H9 (cell line): Measurements from ENCODE around the gene CISD3. TPM values are rescaled to one million over a fixed set of nuclear protein-coding genes. Genes with fewer than 3 reads are reported as not detected.

Source experiments
- DNase-seq: peaks from one replicate; pipeline ENCODE4 v3.0.0-alpha.2; 2017
- H2AFZ ChIP-seq: one replicate; pipeline ENCODE4 v1.6.1; 2013; ENCODE audit warnings: mild to moderate bottlenecking, low read length, control low read depth, moderate library complexity
- H2AK5ac ChIP-seq: 2 replicates; pipeline ENCODE4 v1.6.1; 2013; ENCODE audit warnings: low read length, control low read depth, mixed read lengths; ENCODE audit not compliant: insufficient read length
- H2BK120ac ChIP-seq: one replicate; pipeline ENCODE4 v1.6.1; 2013; ENCODE audit warnings: low read depth, mild to moderate bottlenecking, low read length, control low read depth, inconsistent platforms; ENCODE audit not compliant: poor library complexity, severe bottlenecking
- H2BK12ac ChIP-seq: 2 replicates; pipeline ENCODE4 v1.6.1; 2013; ENCODE audit warnings: low read length, control low read depth, mixed read lengths, low read depth; ENCODE audit not compliant: insufficient read length
- H2BK15ac ChIP-seq: 2 replicates; pipeline ENCODE4 v1.6.1; 2013; ENCODE audit warnings: low read depth, low read length, control low read depth
- H2BK20ac ChIP-seq: one replicate; pipeline ENCODE4 v1.6.1; 2013; ENCODE audit warnings: low read depth, mild to moderate bottlenecking, low read length, control low read depth, inconsistent platforms; ENCODE audit not compliant: poor library complexity, severe bottlenecking
- H2BK5ac ChIP-seq: 2 replicates; pipeline ENCODE4 v1.6.1; 2013; ENCODE audit warnings: low read length, control low read depth, mixed read lengths; ENCODE audit not compliant: insufficient read length
- H3K14ac ChIP-seq: 2 replicates; pipeline ENCODE4 v1.6.1; 2013; ENCODE audit warnings: low read length, control low read depth; ENCODE audit not compliant: insufficient read depth
- H3K18ac ChIP-seq: 2 replicates; pipeline ENCODE4 v1.6.1; 2013; ENCODE audit warnings: low read depth, mild to moderate bottlenecking, mixed read lengths, low read length, control low read depth; ENCODE audit not compliant: insufficient read length
- H3K23ac ChIP-seq: 2 replicates; pipeline ENCODE4 v1.6.1; 2013; ENCODE audit warnings: low read length, control low read depth, mixed read lengths, low read depth; ENCODE audit not compliant: insufficient read length
- H3K23me2 ChIP-seq: 2 replicates; pipeline ENCODE4 v1.6.1; 2013; ENCODE audit warnings: low read depth, mild to moderate bottlenecking, mixed read lengths, low read length, control low read depth; ENCODE audit not compliant: insufficient read length, poor library complexity, severe bottlenecking
- H3K27ac ChIP-seq: 2 replicates; pipeline ENCODE4 v1.5.1; 2013; ENCODE audit warnings: low read length, control low read depth, mixed read lengths, low read depth; ENCODE audit not compliant: insufficient read length
- H3K27me3 ChIP-seq: 2 replicates; pipeline ENCODE4 v1.6.1; 2013; ENCODE audit warnings: low read length, control low read depth, inconsistent platforms; ENCODE audit not compliant: insufficient read depth
- H3K4ac ChIP-seq: 2 replicates; pipeline ENCODE4 v1.6.1; 2013; ENCODE audit warnings: low read depth, mild to moderate bottlenecking, control low read depth, inconsistent platforms, low read length, moderate library complexity
- H3K4me1 ChIP-seq: 2 replicates; pipeline ENCODE4 v1.6.1; 2013; ENCODE audit warnings: low read length, control low read depth, inconsistent platforms; ENCODE audit not compliant: insufficient read depth
- H3K4me2 ChIP-seq: 2 replicates; pipeline ENCODE4 v1.6.1; 2013; ENCODE audit warnings: low read length, control low read depth, mixed read lengths; ENCODE audit not compliant: insufficient read length, insufficient read depth
- H3K56ac ChIP-seq: 2 replicates; pipeline ENCODE4 v1.6.1; 2013; ENCODE audit warnings: low read depth, mild to moderate bottlenecking, mixed read lengths, low read length, control low read depth; ENCODE audit not compliant: insufficient read length
- H3K79me1 ChIP-seq: 2 replicates; pipeline ENCODE4 v1.6.1; 2013; ENCODE audit warnings: low read depth, mild to moderate bottlenecking, moderate library complexity, low read length, control low read depth, inconsistent platforms; ENCODE audit not compliant: insufficient read depth, poor library complexity, severe bottlenecking
- H3K79me2 ChIP-seq: 2 replicates; pipeline ENCODE4 v1.6.1; 2013; ENCODE audit warnings: low read length, control low read depth, inconsistent platforms; ENCODE audit not compliant: insufficient read depth
- H3K9ac ChIP-seq: 2 replicates; pipeline ENCODE4 v1.6.1; 2013; ENCODE audit warnings: low read length, control low read depth, mixed read lengths; ENCODE audit not compliant: insufficient read length; ENCODE audit errors: extremely low read depth
- H3K9me3 ChIP-seq: one replicate; pipeline ENCODE4 v1.6.1; 2013; ENCODE audit warnings: low read depth, low read length, inconsistent platforms; ENCODE audit not compliant: control insufficient read depth
- H3T11ph ChIP-seq: one replicate; pipeline ENCODE4 v1.6.1; 2013; ENCODE audit warnings: mild to moderate bottlenecking, low read length, control low read depth, inconsistent platforms
- H4K20me1 ChIP-seq: one replicate; pipeline ENCODE4 v1.6.1; 2013; ENCODE audit not compliant: control insufficient read depth, insufficient read length, insufficient read depth
- H4K5ac ChIP-seq: 2 replicates; pipeline ENCODE4 v1.6.1; 2013; ENCODE audit warnings: low read depth, mild to moderate bottlenecking, mixed read lengths, low read length, control low read depth; ENCODE audit not compliant: insufficient read length
- H4K8ac ChIP-seq: replicated peaks from 2 replicates; pipeline ENCODE4 v1.6.1; 2013; ENCODE audit warnings: low read length, control low read depth, mixed read lengths, low read depth; ENCODE audit not compliant: insufficient read length
- H4K91ac ChIP-seq: 2 replicates; pipeline ENCODE4 v1.6.1; 2013; ENCODE audit warnings: low read depth, mild to moderate bottlenecking, moderate library complexity, mixed read lengths, low read length, control low read depth; ENCODE audit not compliant: insufficient read length
- H3K27ac Mint-ChIP-seq, 3 experiments: 2 replicates in 2 of 3; 3 replicates in 1 of 3; pipeline ENCODE4 v1.8.0; 2020 to 2021; ENCODE audit warnings: mixed read lengths in 3 of 3, mild to moderate bottlenecking in 1 of 3, moderate library complexity in 1 of 3
- H3K27me3 Mint-ChIP-seq: 2 replicates; pipeline ENCODE4 v1.8.0; 2021; ENCODE audit warnings: low read depth, mild to moderate bottlenecking, moderate library complexity, mixed read lengths
- H3K36me3 Mint-ChIP-seq, 3 experiments: 2 replicates in 2 of 3; 3 replicates in 1 of 3; pipeline ENCODE4 v1.8.0; 2020 to 2021; ENCODE audit warnings: low read depth in 3 of 3, mixed read lengths in 3 of 3; ENCODE audit not compliant: insufficient read depth in 1 of 3
- H3K4me1 Mint-ChIP-seq, 2 experiments: 2 replicates each; pipeline ENCODE4 v1.8.0; 2020; ENCODE audit warnings: mixed read lengths in 2 of 2
- H3K4me3 Mint-ChIP-seq, 2 experiments: 2 replicates in 1 of 2; 3 replicates in 1 of 2; pipeline ENCODE4 v1.8.0; 2020 to 2021; ENCODE audit warnings: mild to moderate bottlenecking in 2 of 2, mixed read lengths in 2 of 2, moderate library complexity in 1 of 2
- H3K9me3 Mint-ChIP-seq, 2 experiments: 2 replicates in 1 of 2; 3 replicates in 1 of 2; pipeline ENCODE4 v1.8.0; 2020; ENCODE audit warnings: mild to moderate bottlenecking in 2 of 2, mixed read lengths in 2 of 2, moderate library complexity in 1 of 2
- CTCF ChIP-seq: fragments of 200-600 bp; sonication (generic); conservative IDR thresholded peaks from 3 replicates; pipeline ENCODE4 v1.8.0; 2021; ENCODE audit warnings: antibody characterized with exemption, mild to moderate bottlenecking
- WGBS: extraction: QIAGEN DNeasy Blood & Tissue Kit; methylation state at CpG from one replicate; pipeline ENCODE4 v1.1.7; 2013; ENCODE audit warnings: missing lambda C conversion rate, low lambda C conversion rate, mixed read lengths; ENCODE audit not compliant: insufficient read length; ENCODE audit errors: extremely low coverage; 5-methylcytosine and 5-hydroxymethylcytosine counted together
- total RNA-seq: library from RNA; stranded (reverse); gene quantifications from 2 replicates; pipeline ENCODE4 v1.2.1, GENCODE V29; 2021

The CISD3 gene
- total RNA-seq, 1 experiment from 2014 or later, result 10.7 TPM

GRCh38 chr17:38748149-38748891 lies 18.2 kb downstream of the CISD3 start, which contains the start of gene PCGF2:
Gene PCGF2 (minus strand): TSS chr17:38748336. CDS start chr17:38740402, 7,934 bp downstream.
- Mint-ChIP-seq H3K27me3 (peaks cover 11% of the 10 kb centered on the region), H3K36me3 (peaks cover 2 to 18% (median 8%) of the 10 kb centered on the region in 3 experiments; a peak in 6 of 7 replicates), H3K4me3 (peak within 1 kb of the TSS; percentile 97), H3K9me3 (peaks cover 0 to 3% of the 10 kb centered on the region in 2 experiments; a peak in 2 of 5 replicates), H3K4me1 (peaks cover 45 to 49% of the 10 kb centered on the region in 2 experiments), H3K27ac (peak within 1 kb of the TSS; percentile 79 to 95 (median 90); a peak in 4 of 7 replicates)
- no peak within 1 kb of the TSS for H2BK15ac ChIP-seq
- H3K9ac ChIP-seq, result peak within 1 kb of the TSS; percentile 70
- H4K20me1 ChIP-seq, result no peaks in the 10 kb centered on the region
- no peak within 1 kb of the TSS for H3K23ac ChIP-seq
- H2BK20ac ChIP-seq, result no peak within 1 kb of the TSS
- no peak within 1 kb of the TSS for H2BK120ac ChIP-seq
- H3K4me1 ChIP-seq, result peaks cover 5% of the 10 kb centered on the region; the same call in 1 of the 2 replicates
- no peak within 1 kb of the TSS for H2BK5ac ChIP-seq
- H4K8ac ChIP-seq, result no peak within 1 kb of the TSS
- no peak within 1 kb of the TSS for H2BK12ac ChIP-seq
- no peaks in the 10 kb centered on the region for H3K79me1 ChIP-seq
- H3K4me2 ChIP-seq, result peak within 1 kb of the TSS; percentile 98
- no peaks in the 10 kb centered on the region for H3K27me3 ChIP-seq
- WGBS, result no CpG with 5 or more reads among the region's 47 CpGs
- TF ChIP-seq CTCF, result no peak
- no peak within 1 kb of the TSS for H3K27ac ChIP-seq
- peak within 1 kb of the TSS; percentile 89 for H3K14ac ChIP-seq
- no peak within 1 kb of the TSS for H4K5ac ChIP-seq
- peaks cover 33% of the 10 kb centered on the region for H3K79me2 ChIP-seq
- no peak within 1 kb of the TSS for H3K56ac ChIP-seq
- H4K91ac ChIP-seq, result no peak within 1 kb of the TSS
- H2AFZ ChIP-seq, result no peak within 1 kb of the TSS
- no peak within 1 kb of the TSS for H3T11ph ChIP-seq
- no peaks in the 10 kb centered on the region for H3K9me3 ChIP-seq
- peak within 1 kb of the TSS; percentile 87 for H3K18ac ChIP-seq
- no peak within 1 kb of the TSS for H2AK5ac ChIP-seq
- peaks cover 44% of the 10 kb centered on the region for H3K23me2 ChIP-seq
- peak; percentile 98 for DNase-seq
- no peak within 1 kb of the TSS for H3K4ac ChIP-seq
